ENCODE results near the gene TUG1.

TUG1 gene

DNA sequence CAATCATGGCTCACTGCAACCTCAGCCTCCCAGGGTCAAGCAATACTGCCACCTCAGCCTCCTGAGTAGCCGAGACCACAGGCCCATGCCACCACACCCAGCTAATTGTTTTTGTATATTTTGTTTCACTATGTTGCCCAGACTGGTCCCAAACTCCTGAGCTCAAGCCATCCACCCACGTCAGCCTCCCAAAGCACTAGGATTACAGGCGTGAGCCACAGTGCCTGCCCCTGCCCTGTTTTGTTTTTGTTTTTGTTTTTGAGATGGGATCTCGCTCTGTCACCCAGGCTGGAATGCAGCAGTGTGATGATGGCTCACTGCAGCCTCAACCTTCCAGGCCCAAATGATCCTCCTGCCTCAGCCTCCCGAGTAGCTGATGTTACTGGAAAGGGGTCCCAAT, 53.5 kb downstream of the TUG1 start:
- H3K4me3 ChIP-seq (ENCODE audit: low read depth, low read length) = no peak overlapping the region
- no peak for DNase-seq (ENCODE audit: low read depth)
- TF ChIP-seq, protein P1, sequence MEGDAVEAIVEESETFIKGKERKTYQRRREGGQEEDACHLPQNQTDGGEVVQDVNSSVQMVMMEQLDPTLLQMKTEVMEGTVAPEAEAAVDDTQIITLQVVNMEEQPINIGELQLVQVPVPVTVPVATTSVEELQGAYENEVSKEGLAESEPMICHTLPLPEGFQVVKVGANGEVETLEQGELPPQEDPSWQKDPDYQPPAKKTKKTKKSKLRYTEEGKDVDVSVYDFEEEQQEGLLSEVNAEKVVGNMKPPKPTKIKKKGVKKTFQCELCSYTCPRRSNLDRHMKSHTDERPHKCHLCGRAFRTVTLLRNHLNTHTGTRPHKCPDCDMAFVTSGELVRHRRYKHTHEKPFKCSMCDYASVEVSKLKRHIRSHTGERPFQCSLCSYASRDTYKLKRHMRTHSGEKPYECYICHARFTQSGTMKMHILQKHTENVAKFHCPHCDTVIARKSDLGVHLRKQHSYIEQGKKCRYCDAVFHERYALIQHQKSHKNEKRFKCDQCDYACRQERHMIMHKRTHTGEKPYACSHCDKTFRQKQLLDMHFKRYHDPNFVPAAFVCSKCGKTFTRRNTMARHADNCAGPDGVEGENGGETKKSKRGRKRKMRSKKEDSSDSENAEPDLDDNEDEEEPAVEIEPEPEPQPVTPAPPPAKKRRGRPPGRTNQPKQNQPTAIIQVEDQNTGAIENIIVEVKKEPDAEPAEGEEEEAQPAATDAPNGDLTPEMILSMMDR (IDR thresholded peaks at IDR 0.05; ENCODE audit: low read depth, low read length, missing control alignments) = no peak

All from GM12864 (cell line).